GM21367 (cell line): ENCODE data around the gene TMUB1.

ENCODE experiments used
- ATAC-seq: cut with Tn5 transposase; IDR thresholded peaks from one replicate; pipeline ENCODE4 v1.9.1; 2021; ENCODE audit not compliant: unreplicated experiment

TMUB1 gene

GRCh38 chr7:151071032-151071866, 12.0 kb downstream of the TMUB1 start:
- no peak for ATAC-seq

- ATAC-seq: no peak
These were observed 12.7 kb downstream of the TMUB1 start for GRCh38 chr7:151070574-151070960.

DNA sequence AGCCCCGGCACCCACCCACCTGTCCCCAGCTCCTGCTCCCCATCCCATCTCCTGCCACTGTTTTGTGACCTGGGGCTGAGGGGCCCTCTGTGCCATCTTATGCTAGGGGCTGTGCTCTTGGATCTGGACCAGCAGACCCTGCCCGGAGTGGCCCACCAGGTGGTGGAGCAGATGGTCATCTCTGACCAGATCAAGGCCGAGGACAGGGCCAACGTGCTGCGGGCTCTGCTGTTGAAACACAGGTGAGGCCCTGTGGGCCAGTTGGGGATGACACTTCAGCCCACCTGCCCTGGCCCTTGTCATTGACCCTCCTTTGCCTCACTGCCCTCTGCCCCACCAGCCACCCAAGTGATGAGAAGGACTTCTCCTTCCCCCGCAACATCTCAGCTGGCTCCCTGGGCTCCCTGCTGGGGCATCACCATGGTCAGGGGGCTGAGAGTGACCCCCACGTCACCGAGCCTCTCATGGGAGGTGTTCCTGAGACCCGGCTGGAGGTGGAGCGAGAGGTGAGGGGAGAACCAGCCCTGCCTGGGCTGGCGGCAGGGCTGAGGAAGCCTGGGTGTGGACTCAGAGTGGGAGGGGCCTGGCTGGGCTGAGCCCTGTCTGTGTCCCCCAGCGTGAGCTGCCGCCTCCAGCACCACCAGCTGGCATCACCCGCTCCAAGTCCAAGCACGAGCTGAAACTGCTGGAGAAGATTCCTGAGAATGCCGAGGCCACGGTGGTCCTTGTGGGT, 13.3 kb downstream of the TMUB1 start:
- ATAC-seq: no peak

- no peak for ATAC-seq
These were observed 15.1 kb downstream of the TMUB1 start for GRCh38 chr7:151068069-151068773.

GRCh38 chr7:151066273-151066974, 16.9 kb downstream of the TMUB1 start:
- ATAC-seq: no peak

DNA sequence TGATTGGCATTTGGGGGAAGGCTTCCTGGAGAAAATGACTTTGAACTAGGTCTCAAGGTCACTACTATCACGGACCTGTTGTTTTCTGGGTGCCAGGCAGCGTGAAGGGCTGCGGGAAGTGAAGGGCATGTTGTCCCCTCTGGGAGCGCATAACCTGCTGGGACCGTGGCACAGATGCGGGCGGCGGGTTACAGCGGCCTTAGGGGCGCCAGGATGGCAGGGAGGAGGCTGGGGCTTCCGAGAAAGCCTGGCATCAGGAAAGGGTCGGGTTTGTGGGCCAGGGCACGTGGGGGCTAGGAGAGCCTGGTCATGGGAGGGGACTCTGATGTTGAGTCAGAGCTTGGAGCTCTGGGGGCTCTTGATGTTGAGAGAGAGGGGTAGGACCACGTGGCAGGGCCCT, 17.8 kb downstream of the TMUB1 start:
- ATAC-seq: no peak

DNA sequence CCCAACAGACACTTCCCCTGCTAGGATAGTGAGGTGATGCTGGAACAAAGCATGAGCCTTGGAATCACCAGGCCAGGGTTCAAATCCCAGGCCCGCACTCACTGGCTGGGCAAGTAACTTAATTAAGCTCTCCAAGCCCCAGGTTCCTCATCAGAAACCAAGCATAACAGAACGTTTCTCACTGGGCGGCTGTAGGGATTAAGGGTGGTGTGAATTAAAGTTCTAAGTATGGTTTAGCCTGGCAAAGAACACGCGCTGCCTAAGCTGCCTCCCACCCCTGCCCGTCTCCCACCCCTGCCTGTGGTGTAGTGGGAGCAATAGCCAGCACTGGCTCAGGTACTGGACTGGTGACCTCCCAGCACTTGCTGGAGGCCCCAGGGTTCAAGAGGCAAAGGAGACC, 18.3 kb downstream of the TMUB1 start:
- ATAC-seq: no peak

- ATAC-seq: no peak
These were observed 18.8 kb downstream of the TMUB1 start for GRCh38 chr7:151064454-151064853.

DNA sequence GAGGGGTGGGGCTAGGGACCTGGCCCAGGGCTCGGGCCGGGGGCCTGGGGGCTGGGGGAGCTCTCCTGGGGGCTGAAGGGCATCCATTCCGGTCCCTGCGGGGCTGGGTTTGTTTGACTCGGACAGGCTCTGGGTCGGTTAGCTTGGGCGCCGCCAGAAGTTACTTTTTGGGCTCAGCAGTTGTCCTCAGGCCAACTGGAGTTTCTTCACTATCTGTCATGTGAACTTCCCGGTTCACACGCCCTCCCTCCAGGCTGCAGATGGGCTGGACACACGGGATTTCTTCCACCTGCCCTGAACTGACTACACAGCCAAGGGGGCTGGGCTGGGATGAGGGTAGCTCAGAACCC, 20.1 kb downstream of the TMUB1 start:
- ATAC-seq: no peak

DNA sequence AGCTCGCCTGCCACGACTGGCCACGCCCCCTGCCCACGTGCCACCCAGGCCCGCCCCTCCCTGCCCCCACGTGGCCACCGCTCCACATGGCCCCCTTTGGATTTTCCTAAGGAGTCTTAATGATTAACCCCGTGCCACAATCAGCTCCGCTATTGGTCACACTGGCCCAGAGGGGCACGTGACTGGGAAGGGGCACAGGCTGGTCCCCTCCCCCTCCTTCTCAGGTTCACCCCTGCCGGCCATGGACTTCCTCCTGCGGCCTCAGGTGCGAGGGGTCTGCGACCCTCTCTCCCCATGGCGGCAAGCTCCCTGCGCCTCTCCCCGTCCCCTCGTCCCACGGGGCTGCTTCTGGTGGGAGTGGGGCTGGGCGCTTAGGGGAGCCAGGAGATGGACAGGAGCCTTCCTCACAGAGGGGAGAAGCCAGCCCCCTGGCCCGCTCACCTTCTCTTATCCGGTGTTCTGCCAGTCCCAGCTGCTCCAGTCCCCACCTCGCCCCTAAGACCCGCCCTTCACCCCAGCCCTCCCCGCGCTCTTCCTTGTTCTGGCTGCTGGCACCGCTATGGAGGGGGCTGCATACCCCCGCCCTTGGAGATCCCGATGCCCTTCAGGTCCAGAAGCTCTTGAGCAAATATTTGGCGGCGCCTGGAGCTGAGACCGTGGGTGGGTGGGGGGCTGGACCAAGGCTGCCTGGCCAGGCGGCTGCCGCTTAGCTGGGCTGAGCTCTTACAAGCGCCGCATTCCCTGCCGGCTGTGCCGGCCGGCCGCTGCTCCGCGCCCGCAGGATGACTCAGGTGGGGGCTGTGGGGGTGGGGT, 20.7 kb downstream of the TMUB1 start:
- no peak for ATAC-seq

DNA sequence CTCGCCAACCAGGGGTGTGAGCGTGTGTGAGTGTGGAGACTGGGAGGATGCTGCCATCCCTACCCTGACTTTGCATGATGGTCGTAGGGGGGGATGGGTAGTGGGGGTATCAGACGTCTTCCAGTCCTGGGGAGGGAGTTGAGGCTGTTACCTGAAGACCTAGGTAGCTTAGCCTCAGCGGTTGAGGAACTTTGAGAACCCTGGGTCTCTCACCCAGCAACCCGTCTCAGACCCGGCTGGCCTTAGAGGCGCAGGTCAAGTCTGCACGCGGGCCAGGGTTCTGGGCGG, 21.2 kb downstream of the TMUB1 start:
- ATAC-seq: no peak

GRCh38 chr7:151061213-151062110, 21.8 kb downstream of the TMUB1 start:
- no peak for ATAC-seq

DNA sequence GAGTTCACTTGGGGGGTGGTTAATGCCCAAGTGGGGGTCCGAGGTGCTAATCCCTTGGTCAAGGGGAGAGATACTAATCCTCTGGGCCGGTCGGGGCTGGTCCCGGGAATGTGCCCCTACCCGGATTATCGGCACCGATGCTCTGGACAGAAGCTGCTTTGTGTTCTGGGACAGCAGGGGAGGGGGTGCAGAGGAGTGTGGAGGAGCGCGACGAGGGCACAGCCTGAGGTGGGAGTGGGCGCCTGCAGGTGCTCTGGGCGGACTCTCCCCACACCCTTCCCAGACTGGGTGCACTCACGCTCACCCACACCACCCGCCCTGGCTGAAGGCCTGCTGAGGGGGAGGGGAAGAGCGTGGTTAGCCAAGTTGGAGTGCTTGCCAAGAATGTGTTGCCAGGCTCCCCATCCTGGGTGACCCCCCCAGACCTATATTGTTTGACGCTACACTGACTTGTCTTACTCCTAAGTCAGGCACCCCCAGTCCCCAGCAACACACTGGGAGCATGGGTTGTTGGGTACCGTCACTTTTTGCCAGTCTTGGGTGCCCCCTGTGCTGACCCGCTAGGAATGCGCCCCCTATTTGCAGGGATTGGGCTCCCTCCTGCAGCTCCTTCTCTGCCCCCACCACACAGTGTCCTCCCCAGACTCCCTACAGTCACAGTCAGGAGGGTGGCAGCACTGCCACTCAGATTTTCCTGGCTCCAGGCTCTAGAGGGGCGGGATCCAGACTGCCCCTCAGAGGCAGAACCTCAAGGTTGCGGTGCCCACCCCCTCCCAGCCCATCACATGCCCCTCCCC, 22.7 kb downstream of the TMUB1 start:
- no peak for ATAC-seq

DNA sequence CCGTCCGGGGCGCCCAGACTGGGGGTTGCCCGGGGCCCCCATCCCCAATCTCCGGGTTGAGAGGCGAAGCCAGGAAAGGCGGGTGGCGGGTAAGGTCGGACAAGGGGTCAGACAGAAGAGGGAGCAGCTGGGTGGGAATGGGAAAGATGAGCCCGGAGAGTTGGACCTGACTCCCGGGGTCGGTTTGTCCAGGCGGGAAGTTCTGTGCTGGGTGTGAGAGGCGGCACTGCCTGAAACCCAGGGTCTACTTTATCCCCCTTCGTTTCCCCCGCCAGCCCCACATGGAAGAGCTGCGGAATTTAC, 23.2 kb downstream of the TMUB1 start:
- no peak for ATAC-seq

DNA sequence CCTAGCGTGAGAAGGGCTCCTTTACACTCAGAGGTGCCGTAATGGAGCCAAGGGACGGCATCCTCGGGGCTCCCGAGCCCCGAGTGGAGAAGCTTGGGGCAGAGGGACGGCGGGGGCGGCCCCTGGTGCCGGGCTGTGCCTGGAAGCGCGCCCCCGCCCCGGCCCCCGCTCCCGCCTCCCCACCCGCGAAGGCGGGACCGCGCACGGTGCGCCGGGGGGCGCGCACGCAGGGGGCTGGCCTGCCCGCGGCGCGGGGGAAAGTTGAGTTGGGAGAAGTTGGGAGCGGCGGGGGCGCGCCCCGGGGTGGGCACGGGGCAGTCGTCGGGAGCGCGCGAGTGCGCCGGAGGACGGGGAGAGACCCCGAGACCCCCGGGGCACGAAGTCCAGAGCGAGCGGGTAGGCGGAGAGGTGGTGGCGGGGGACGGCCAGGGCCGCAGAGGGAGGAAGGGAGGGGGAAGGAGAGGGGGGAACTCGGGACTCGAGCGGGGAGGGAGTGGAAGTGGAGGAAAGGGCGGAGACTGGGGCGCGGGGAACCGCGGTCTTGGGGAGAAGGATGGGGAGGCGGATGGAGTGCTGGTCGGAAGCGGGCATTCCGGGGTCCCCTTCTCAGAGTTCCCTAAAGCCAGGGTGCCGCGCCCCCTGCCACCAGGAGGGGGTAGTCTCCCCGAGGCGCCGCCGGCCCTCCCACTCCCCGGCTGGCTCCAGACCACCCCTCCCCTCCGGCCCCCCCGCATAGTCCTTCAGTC, 23.8 kb downstream of the TMUB1 start, which contains the start of gene SLC4A2:
Gene SLC4A2, plus strand, starts transcription at position 223 of the 746 bp plus-strand sequence. CDS start 2,399 bp downstream, outside the sequence.
- peak; percentile 31 for ATAC-seq

DNA sequence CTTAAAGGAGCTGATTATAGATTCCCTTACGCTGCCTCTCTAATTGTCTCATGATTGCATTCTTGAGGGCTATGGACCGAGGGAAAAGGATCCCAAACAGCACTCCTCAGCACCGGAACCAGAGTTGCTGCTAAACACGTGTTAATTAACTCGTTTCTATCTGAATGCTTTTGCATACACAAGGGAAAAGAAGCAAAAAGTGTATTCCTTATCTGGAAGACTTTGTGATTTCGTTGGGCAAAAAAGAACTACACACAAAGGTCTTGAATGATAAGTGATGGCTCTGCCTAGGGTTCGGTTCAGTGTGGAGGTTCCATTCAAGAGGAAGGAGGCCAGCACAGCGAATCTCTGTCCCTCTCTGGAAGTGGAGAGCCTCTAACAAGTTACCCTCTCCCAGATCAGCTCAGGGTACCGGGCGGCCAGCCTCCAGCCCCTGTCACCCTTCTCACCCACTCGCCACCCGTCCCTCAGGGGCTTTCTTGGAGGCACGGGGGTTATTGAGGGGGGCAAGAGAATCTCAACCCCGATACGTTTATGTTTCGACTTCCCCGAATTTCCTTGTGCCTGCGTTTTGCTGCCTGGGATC, 24.4 kb downstream of the TMUB1 start:
- ATAC-seq: no peak

DNA sequence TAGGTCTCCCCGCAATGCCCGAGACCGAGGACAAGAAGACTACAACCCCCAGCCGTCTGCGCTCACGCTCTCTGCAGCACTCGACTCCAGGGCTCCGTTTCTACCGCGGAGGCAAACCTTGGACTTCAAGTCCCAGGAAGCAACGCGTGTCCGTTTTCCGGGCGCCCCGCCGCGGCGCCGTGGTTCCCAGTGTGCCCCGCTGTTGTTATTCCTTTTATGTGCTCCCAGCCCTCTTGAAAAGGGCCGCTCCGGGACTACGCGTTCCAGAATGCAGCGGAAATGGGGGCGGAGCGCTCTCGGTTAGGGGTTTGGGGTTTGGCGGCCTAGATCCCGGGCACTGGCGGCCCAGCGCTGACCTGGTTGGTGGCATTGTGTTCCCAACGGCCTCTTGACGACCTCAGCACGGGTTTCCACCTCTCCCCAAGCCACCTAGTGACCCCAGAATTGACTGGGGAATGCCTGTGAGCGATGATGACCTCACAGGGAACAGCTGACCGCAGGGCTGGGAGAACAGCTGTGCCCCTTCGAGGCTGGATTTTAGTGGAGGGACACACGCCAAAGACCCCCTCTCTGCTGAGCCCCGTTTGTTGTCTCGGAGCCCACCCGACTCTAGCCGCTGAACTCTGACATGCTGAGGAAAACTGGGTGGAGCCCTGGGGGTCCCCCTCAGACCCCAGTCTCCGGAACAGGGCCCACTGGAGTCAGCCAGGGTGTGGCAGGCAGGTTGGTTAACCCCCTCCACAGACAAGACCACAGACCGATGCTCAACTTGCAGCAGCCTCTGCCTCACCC, 25.1 kb downstream of the TMUB1 start:
- ATAC-seq: peak; percentile 81
